ENCODE measurements around the gene CADPS. TPM values are rescaled to one million over a fixed set of nuclear protein-coding genes. Genes with fewer than 3 reads are reported as not detected.

Gene CADPS
- polyA plus RNA-seq, 2 of the 4 experiments (the other 2 are of a cell fraction): not detected

DNA sequence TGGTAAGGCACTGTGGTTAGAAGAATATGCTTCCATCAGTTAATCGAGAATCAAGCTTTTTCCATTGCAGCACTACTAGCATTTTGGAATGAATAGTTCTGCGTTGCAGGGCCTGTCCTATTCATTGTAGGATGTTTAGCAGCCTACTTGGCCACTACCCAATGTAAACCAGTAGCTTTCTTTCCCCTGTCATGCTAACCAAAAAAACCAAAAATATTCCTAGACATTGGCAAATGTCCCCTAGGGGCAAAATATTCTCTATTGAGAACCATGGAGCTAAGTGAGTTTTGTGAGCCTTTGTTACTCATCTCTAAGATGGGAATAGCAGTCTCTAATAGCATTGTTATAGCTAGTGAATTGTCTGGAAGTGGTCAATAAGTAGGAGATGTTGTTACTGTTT lies 187.2 kb downstream of the CADPS start:
- POLR2A ChIA-PET: no interaction called here

More for the DNA sequence above, 187.2 kb downstream of the CADPS start:
- no peak overlapping the region for H3K4me3 ChIP-seq
- no peak overlapping the region for H3K4me2 ChIP-seq
- no peaks in the 10 kb centered on the region for H3K9me3 ChIP-seq
- TF ChIP-seq POLR2AphosphoS2 (conservative IDR thresholded peaks at IDR 0.05; ENCODE audit: low read length) (no peak), HEYL (CRISPR knock-in tag; IDR thresholded peaks at IDR 0.05) (no peak), MAFK (IDR thresholded peaks at IDR 0.05; ENCODE audit: partially characterized antibody) (no peak), ZFP36 (IDR thresholded peaks at IDR 0.05; ENCODE audit: borderline replicate concordance, partially characterized antibody) (no peak), POLR2A (IDR thresholded peaks at IDR 0.05; ENCODE audit: low read length) (no peak), TP53 (CRISPR knock-in tag; IDR thresholded peaks at IDR 0.05) (no peak), SREBF2 (IDR thresholded peaks at IDR 0.05) (no peak), REST (IDR thresholded peaks at IDR 0.05) (no peak), FOSB (CRISPR knock-in tag; IDR thresholded peaks at IDR 0.05) (no peak), HES2 (IDR thresholded peaks at IDR 0.05) (no peak), HMGXB4 (CRISPR knock-in tag; IDR thresholded peaks at IDR 0.05; ENCODE audit: borderline replicate concordance) (no peak), NFE2L2 (conservative IDR thresholded peaks at IDR 0.05; ENCODE audit: low read length) (no peak), CHD2 (IDR thresholded peaks at IDR 0.05; ENCODE audit: low read length, partially characterized antibody) (no peak), HOXB5 (CRISPR knock-in tag; IDR thresholded peaks at IDR 0.05) (no peak), ESRRA (IDR thresholded peaks at IDR 0.05; ENCODE audit: borderline replicate concordance, low read length) (no peak), RARB (CRISPR knock-in tag; IDR thresholded peaks at IDR 0.05) (no peak)
- TF ChIP-seq, protein P1, sequence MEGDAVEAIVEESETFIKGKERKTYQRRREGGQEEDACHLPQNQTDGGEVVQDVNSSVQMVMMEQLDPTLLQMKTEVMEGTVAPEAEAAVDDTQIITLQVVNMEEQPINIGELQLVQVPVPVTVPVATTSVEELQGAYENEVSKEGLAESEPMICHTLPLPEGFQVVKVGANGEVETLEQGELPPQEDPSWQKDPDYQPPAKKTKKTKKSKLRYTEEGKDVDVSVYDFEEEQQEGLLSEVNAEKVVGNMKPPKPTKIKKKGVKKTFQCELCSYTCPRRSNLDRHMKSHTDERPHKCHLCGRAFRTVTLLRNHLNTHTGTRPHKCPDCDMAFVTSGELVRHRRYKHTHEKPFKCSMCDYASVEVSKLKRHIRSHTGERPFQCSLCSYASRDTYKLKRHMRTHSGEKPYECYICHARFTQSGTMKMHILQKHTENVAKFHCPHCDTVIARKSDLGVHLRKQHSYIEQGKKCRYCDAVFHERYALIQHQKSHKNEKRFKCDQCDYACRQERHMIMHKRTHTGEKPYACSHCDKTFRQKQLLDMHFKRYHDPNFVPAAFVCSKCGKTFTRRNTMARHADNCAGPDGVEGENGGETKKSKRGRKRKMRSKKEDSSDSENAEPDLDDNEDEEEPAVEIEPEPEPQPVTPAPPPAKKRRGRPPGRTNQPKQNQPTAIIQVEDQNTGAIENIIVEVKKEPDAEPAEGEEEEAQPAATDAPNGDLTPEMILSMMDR (IDR thresholded peaks at IDR 0.05): no peak
- TF ChIP-seq, protein P2, sequence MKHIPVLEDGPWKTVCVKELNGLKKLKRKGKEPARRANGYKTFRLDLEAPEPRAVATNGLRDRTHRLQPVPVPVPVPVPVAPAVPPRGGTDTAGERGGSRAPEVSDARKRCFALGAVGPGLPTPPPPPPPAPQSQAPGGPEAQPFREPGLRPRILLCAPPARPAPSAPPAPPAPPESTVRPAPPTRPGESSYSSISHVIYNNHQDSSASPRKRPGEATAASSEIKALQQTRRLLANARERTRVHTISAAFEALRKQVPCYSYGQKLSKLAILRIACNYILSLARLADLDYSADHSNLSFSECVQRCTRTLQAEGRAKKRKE (CRISPR knock-in tag; IDR thresholded peaks at IDR 0.05; ENCODE audit: low read depth): no peak
- 3% methylated on average over 2 of the region's 2 CpGs for WGBS (ENCODE audit: missing lambda C conversion rate)
- CTCF ChIA-PET: no interaction called here
- no peak overlapping the region for H3K27ac ChIP-seq
- FAIRE-seq (no peak), ATAC-seq (no peak), DNase-seq (ENCODE audit: low read depth in 1 of 2, low spot score in 1 of 2) (no peak)
- H3K4me1 ChIP-seq: no peaks in the 10 kb centered on the region

All from A549 (cell line).